Suprapubic skin (tissue), 4 donors: ENCODE data around the gene NBPF6. TPM values are rescaled to one million over a fixed set of nuclear protein-coding genes. Genes with fewer than 3 reads are reported as not detected.
A peak's percentile ranks its signal among the peaks of the same experiment; 100 is the strongest.
"Not testable (repeated sequence)": the region's sequence is repeated elsewhere in the genome, so short reads cannot be mapped to it uniquely, and the experiment has no call there.

Experiments used
- DNase-seq, 2 donors: peaks; one replicate each; pipeline ENCODE4 v3.0.0-alpha.2; 2019; ENCODE audit warnings: low spot score in 2 of 2
- H3K27ac ChIP-seq: fragments of 200-600 bp; sonication (generic); one replicate; pipeline ENCODE4 v1.5.1; 2019
- H3K27me3 ChIP-seq: fragments of 200-600 bp; sonication (generic); one replicate; pipeline ENCODE4 v1.5.1; 2019
- H3K36me3 ChIP-seq: fragments of 200-600 bp; sonication (generic); one replicate; pipeline ENCODE4 v1.5.1; 2019
- H3K4me1 ChIP-seq: fragments of 200-600 bp; sonication (generic); one replicate; pipeline ENCODE4 v1.5.1; 2019
- H3K4me3 ChIP-seq: fragments of 200-600 bp; sonication (generic); one replicate; pipeline ENCODE4 v1.5.1; 2019; ENCODE audit warnings: mild to moderate bottlenecking
- H3K9me3 ChIP-seq: fragments of 200-600 bp; sonication (generic); one replicate; pipeline ENCODE4 v1.5.1; 2019
- CTCF ChIP-seq, 2 donors: fragments of 200-600 bp in 1 of 2; fragments of 450-650 bp in 1 of 2; sonication (generic) in 1 of 2; IDR thresholded peaks; one replicate each; pipeline ENCODE4 v1.5.1; 2016 to 2019; ENCODE audit warnings: antibody characterized with exemption in 2 of 2, mild to moderate bottlenecking in 1 of 2, moderate library complexity in 1 of 2
- EP300 ChIP-seq: sonication (generic); formaldehyde crosslinking; IDR thresholded peaks from one replicate; pipeline ENCODE4 v1.6.1; 2017; ENCODE audit warnings: antibody characterized with exemption
- POLR2A ChIP-seq, 2 donors: fragments of 450-650 bp; IDR thresholded peaks; one replicate each; pipeline ENCODE4 v1.6.1; 2017; ENCODE audit warnings: antibody characterized with exemption in 2 of 2, mild to moderate bottlenecking in 2 of 2, moderate library complexity in 2 of 2
- POLR2AphosphoS5 ChIP-seq, 3 donors: sonication (generic); formaldehyde crosslinking; IDR thresholded peaks; one replicate each; pipeline ENCODE4 v1.6.1; 2017; ENCODE audit warnings: antibody characterized with exemption in 3 of 3
- WGBS: methylation state at CpG from one replicate; pipeline ENCODE4 v1.1.5; 2018; 5-methylcytosine and 5-hydroxymethylcytosine counted together
- total RNA-seq, 4 donors: library from RNA; depleted of rRNA; stranded (reverse); fragments of >200 nt; gene quantifications; one replicate each; pipeline ENCODE4 v1.1.0, GENCODE V29; 2016

NBPF6 gene
- total RNA-seq, 4 donors from 2014 or later, result not detected

- H3K4me1 ChIP-seq, result no peaks in the 10 kb centered on the region
- 57% methylated on average over 6 of the region's 6 CpGs for WGBS
- no peak for DNase-seq
- H3K9me3 ChIP-seq, result no peaks in the 10 kb centered on the region
- no peaks in the 10 kb centered on the region for H3K27me3 ChIP-seq
- no peak overlapping the region for H3K27ac ChIP-seq
- no peaks in the 10 kb centered on the region for H3K36me3 ChIP-seq
- H3K4me3 ChIP-seq, result no peak overlapping the region
- TF ChIP-seq EP300, result no peak
- peak; percentile 72 to 79 for TF ChIP-seq CTCF (IDR thresholded peaks at IDR 0.05)
Measured at GRCh38 chr1:108512239-108513043, 62.3 kb downstream of the NBPF6 start.

GRCh38 chr1:108513044-108513415, 62.9 kb downstream of the NBPF6 start:
- WGBS, result 63% methylated on average over 2 of the region's 2 CpGs

GRCh38 chr1:108513914-108514313, 63.8 kb downstream of the NBPF6 start:
- H3K4me3 ChIP-seq, DNase-seq, H3K4me1 ChIP-seq, H3K9me3 ChIP-seq, H3K36me3 ChIP-seq, H3K27me3 ChIP-seq, H3K27ac ChIP-seq: not testable (repeated sequence)
- WGBS, result 96% methylated on average over 2 of the region's 2 CpGs

More at GRCh38 chr1:108513044-108513415, 62.9 kb downstream of the NBPF6 start:
- Histone ChIP-seq H3K9me3 (no peaks in the 10 kb centered on the region), H3K4me1 (no peaks in the 10 kb centered on the region), H3K4me3 (no peak overlapping the region), H3K27ac (no peak overlapping the region), H3K36me3 (no peaks in the 10 kb centered on the region), H3K27me3 (no peaks in the 10 kb centered on the region)
- TF ChIP-seq EP300 (no peak), POLR2A (IDR thresholded peaks at IDR 0.05) (no peak), POLR2AphosphoS5 (IDR thresholded peaks at IDR 0.05) (no peak), CTCF (IDR thresholded peaks at IDR 0.05) (no peak)
- no peak for DNase-seq

GRCh38 chr1:108517301-108517897, 67.3 kb downstream of the NBPF6 start:
- 73% methylated on average over 6 of the region's 6 CpGs for WGBS
- DNase-seq, H3K27ac ChIP-seq, H3K9me3 ChIP-seq, H3K36me3 ChIP-seq, H3K4me1 ChIP-seq, H3K4me3 ChIP-seq, H3K27me3 ChIP-seq: not testable (repeated sequence)

Other genes with a start within 250 kb of the NBPF6 start
- gene SLC25A24, start 250.0 kb upstream of the NBPF6 start, total RNA-seq, result 10 to 100 TPM; 13.6 to 17.7 (median 16.2) TPM
- gene NBPF4, start 206.3 kb upstream of the NBPF6 start, total RNA-seq, result not detected
- gene EEIG2, start 109.8 kb downstream of the NBPF6 start, total RNA-seq, result 1 to 10 TPM; 5.8 to 6.8 (median 6.4) TPM
- 1 to 10 TPM; 1.8 to 4.6 (median 2.4) TPM for gene HENMT1, start 210.8 kb downstream of the NBPF6 start, total RNA-seq
- 10 to 100 TPM; 17.5 to 58.4 (median 25.4) TPM for gene PRPF38B, start 242.0 kb downstream of the NBPF6 start, total RNA-seq